ENCODE results near the gene PTPRM. TPM values are rescaled to one million over a fixed set of nuclear protein-coding genes. Genes with fewer than 3 reads are reported as not detected.

The PTPRM gene
- polyA plus RNA-seq, 1 donor from 2014 or later = 126 TPM

DNA sequence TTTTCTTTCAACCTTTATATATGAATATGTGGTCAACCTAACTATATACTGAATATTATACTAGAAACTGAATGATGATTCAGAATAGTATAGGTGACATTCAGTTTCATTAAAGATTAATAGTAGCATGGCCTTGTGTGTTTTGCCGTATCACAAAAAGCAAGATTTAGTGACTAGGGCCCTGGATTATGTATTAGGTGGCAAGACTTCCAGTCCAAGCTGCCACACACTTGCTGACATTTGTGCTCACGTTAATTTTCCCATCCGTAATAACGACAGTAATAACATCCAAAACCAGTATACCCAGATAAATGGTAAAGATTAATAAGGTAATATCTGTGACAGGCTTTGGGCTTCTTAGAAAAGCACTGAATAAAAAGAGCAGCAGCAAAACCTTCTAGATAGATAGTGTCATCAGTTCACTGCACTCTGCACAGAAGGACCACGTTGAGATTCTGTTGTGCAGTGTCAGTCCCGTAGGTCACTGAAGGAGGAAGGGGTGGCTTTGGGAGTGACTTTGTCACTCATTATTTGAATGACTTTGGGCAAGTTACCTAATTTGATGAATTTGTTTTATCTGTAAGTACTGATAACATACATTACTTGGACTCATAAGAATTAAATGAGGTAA is 451.7 kb downstream of the PTPRM start:
- Histone ChIP-seq H3K27ac (ENCODE audit: low read length) (no peak overlapping the region), H3K9ac (ENCODE audit: low read length) (no peak overlapping the region), H3K9me2 (ENCODE audit: insufficient read depth, low read length) (no peaks in the 10 kb centered on the region), H3K27me3 (ENCODE audit: insufficient read depth, low read depth, low read length) (no peaks in the 10 kb centered on the region), H3K36me3 (ENCODE audit: insufficient read depth, low read length) (no peaks in the 10 kb centered on the region), H3F3A (ENCODE audit: insufficient read depth, low read length, poor library complexity, severe bottlenecking) (no peaks in the 10 kb centered on the region), H3K4me2 (ENCODE audit: low read length) (no peak overlapping the region), H3K9me3 (ENCODE audit: low read length) (no peaks in the 10 kb centered on the region), H3K4me3 (ENCODE audit: low read length) (no peak overlapping the region), H4K20me1 (ENCODE audit: insufficient read depth) (no peaks in the 10 kb centered on the region), H3K79me2 (replicated peaks; ENCODE audit: insufficient read depth, low read length) (no peaks in the 10 kb centered on the region), H2AFZ (ENCODE audit: low read depth, low read length) (no peak overlapping the region)
- no peak for TF ChIP-seq MXI1 (conservative IDR thresholded peaks at IDR 0.05; ENCODE audit: poor library complexity, severe bottlenecking)
- TF ChIP-seq SMC3 (conservative IDR thresholded peaks at IDR 0.05; ENCODE audit: poor library complexity) = no peak
- no peak for TF ChIP-seq TAF1 (IDR thresholded peaks at IDR 0.05; ENCODE audit: low read depth)
- no peak for TF ChIP-seq EP300 (conservative IDR thresholded peaks at IDR 0.05; ENCODE audit: poor library complexity, severe bottlenecking)
- TF ChIP-seq, protein P1, sequence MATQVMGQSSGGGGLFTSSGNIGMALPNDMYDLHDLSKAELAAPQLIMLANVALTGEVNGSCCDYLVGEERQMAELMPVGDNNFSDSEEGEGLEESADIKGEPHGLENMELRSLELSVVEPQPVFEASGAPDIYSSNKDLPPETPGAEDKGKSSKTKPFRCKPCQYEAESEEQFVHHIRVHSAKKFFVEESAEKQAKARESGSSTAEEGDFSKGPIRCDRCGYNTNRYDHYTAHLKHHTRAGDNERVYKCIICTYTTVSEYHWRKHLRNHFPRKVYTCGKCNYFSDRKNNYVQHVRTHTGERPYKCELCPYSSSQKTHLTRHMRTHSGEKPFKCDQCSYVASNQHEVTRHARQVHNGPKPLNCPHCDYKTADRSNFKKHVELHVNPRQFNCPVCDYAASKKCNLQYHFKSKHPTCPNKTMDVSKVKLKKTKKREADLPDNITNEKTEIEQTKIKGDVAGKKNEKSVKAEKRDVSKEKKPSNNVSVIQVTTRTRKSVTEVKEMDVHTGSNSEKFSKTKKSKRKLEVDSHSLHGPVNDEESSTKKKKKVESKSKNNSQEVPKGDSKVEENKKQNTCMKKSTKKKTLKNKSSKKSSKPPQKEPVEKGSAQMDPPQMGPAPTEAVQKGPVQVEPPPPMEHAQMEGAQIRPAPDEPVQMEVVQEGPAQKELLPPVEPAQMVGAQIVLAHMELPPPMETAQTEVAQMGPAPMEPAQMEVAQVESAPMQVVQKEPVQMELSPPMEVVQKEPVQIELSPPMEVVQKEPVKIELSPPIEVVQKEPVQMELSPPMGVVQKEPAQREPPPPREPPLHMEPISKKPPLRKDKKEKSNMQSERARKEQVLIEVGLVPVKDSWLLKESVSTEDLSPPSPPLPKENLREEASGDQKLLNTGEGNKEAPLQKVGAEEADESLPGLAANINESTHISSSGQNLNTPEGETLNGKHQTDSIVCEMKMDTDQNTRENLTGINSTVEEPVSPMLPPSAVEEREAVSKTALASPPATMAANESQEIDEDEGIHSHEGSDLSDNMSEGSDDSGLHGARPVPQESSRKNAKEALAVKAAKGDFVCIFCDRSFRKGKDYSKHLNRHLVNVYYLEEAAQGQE (IDR thresholded peaks at IDR 0.05; ENCODE audit: borderline replicate concordance) = no peak
- no peak for TF ChIP-seq RAD21 (conservative IDR thresholded peaks at IDR 0.05)
- TF ChIP-seq, protein P2, sequence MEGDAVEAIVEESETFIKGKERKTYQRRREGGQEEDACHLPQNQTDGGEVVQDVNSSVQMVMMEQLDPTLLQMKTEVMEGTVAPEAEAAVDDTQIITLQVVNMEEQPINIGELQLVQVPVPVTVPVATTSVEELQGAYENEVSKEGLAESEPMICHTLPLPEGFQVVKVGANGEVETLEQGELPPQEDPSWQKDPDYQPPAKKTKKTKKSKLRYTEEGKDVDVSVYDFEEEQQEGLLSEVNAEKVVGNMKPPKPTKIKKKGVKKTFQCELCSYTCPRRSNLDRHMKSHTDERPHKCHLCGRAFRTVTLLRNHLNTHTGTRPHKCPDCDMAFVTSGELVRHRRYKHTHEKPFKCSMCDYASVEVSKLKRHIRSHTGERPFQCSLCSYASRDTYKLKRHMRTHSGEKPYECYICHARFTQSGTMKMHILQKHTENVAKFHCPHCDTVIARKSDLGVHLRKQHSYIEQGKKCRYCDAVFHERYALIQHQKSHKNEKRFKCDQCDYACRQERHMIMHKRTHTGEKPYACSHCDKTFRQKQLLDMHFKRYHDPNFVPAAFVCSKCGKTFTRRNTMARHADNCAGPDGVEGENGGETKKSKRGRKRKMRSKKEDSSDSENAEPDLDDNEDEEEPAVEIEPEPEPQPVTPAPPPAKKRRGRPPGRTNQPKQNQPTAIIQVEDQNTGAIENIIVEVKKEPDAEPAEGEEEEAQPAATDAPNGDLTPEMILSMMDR (IDR thresholded peaks at IDR 0.05; ENCODE audit: poor library complexity, severe bottlenecking) = no peak
- no peak for TF ChIP-seq EZH2 (IDR thresholded peaks at IDR 0.05; ENCODE audit: borderline replicate concordance, insufficient read depth, low read length, poor library complexity, severe bottlenecking)
- no peak for TF ChIP-seq POLR2AphosphoS5 (IDR thresholded peaks at IDR 0.05)

GRCh38 chr18:8019600-8019999 is 452.5 kb downstream of the PTPRM start:
- TF ChIP-seq MXI1 (conservative IDR thresholded peaks at IDR 0.05; ENCODE audit: poor library complexity, severe bottlenecking) = no peak
- TF ChIP-seq EP300 (conservative IDR thresholded peaks at IDR 0.05; ENCODE audit: poor library complexity, severe bottlenecking) = no peak
- TF ChIP-seq, protein P2 (IDR thresholded peaks at IDR 0.05; ENCODE audit: poor library complexity, severe bottlenecking) = no peak
- TF ChIP-seq TAF1 (IDR thresholded peaks at IDR 0.05; ENCODE audit: low read depth) = no peak
- no peak overlapping the region for H3K9ac ChIP-seq (ENCODE audit: low read length)
- H3K4me2 ChIP-seq (ENCODE audit: low read length) = no peak overlapping the region
- H3K27me3 ChIP-seq (ENCODE audit: insufficient read depth, low read depth, low read length) = no peaks in the 10 kb centered on the region
- H2AFZ ChIP-seq (ENCODE audit: low read depth, low read length) = no peak overlapping the region
- no peaks in the 10 kb centered on the region for H3K9me3 ChIP-seq (ENCODE audit: low read length)
- no peaks in the 10 kb centered on the region for H4K20me1 ChIP-seq (ENCODE audit: insufficient read depth)
- no peak overlapping the region for H3K27ac ChIP-seq (ENCODE audit: low read length)
- no peaks in the 10 kb centered on the region for H3K36me3 ChIP-seq (ENCODE audit: insufficient read depth, low read length)
- H3F3A ChIP-seq (ENCODE audit: insufficient read depth, low read length, poor library complexity, severe bottlenecking) = no peaks in the 10 kb centered on the region
- H3K79me2 ChIP-seq (replicated peaks; ENCODE audit: insufficient read depth, low read length) = no peaks in the 10 kb centered on the region
- H3K4me3 ChIP-seq (ENCODE audit: low read length) = no peak overlapping the region
- no peaks in the 10 kb centered on the region for H3K9me2 ChIP-seq (ENCODE audit: insufficient read depth, low read length)
